IMR-90 (cell line): Measurements from ENCODE around the gene LAMB1. TPM values are rescaled to one million over a fixed set of nuclear protein-coding genes. Genes with fewer than 3 reads are reported as not detected.

Experiments used
- ATAC-seq: fragments of 200-7000 bp; cut with Tn5 transposase; 2 replicates; pipeline ENCODE4 v1.9.1; 2020; ENCODE audit warnings: low read depth, mild to moderate bottlenecking, moderate library complexity
- BruUV-seq: library from RNA; stranded (reverse); fragments of 400-500 nt; replicated peaks from 2 replicates; lab custom pipeline; 2021; lab: Mats Ljungman, UMichigan
- CTCF ChIA-PET: fragments of 300-600 bp; formaldehyde crosslinking; extraction: SDS; loops from one replicate; lab custom pipeline; 2021; ENCODE audit warnings: antibody characterized with exemption; lab: Yijun Ruan, JAX
- POLR2A ChIA-PET: fragments of 300-600 bp; sonication (Branson Sonifier 250); formaldehyde crosslinking; loops from one replicate; lab custom pipeline; 2022; ENCODE audit warnings: antibody characterized with exemption; ENCODE audit not compliant: unreplicated experiment; lab: Charles Lee
- DNase-seq: peaks from one replicate; pipeline ENCODE4 v3.0.0; 2013
- H2AFZ ChIP-seq: replicated peaks from 2 replicates; pipeline ENCODE3; 2013; ENCODE audit warnings: low read length, mild to moderate bottlenecking; ENCODE audit not compliant: poor library complexity
- H2AK5ac ChIP-seq: 2 replicates; pipeline ENCODE4 v1.6.1; 2013; ENCODE audit warnings: low read depth, low read length, inconsistent platforms
- H2AK9ac ChIP-seq: replicated peaks from 2 replicates; pipeline ENCODE3; 2013; ENCODE audit warnings: mild to moderate bottlenecking, low read depth, low read length, moderate library complexity; ENCODE audit not compliant: poor library complexity
- H2BK120ac ChIP-seq: 2 replicates; pipeline ENCODE4 v1.6.1; 2013; ENCODE audit warnings: low read depth, low read length, inconsistent platforms
- H2BK15ac ChIP-seq: 3 replicates; pipeline ENCODE4 v1.6.1; 2013; ENCODE audit warnings: low read depth, low read length, inconsistent platforms
- H2BK20ac ChIP-seq: 2 replicates; pipeline ENCODE4 v1.6.1; 2013; ENCODE audit warnings: low read depth, mild to moderate bottlenecking, inconsistent platforms, low read length, moderate library complexity
- H2BK5ac ChIP-seq: 2 replicates; pipeline ENCODE4 v1.6.1; 2013; ENCODE audit warnings: mild to moderate bottlenecking, low read depth, low read length, inconsistent platforms; ENCODE audit not compliant: poor library complexity, severe bottlenecking
- H3K14ac ChIP-seq: replicated peaks from 2 replicates; pipeline ENCODE4 v1.6.1; 2013; ENCODE audit warnings: low read depth, low read length, inconsistent platforms
- H3K18ac ChIP-seq: 2 replicates; pipeline ENCODE4 v1.6.1; 2013; ENCODE audit warnings: low read depth, low read length, control low read depth
- H3K23ac ChIP-seq: 2 replicates; pipeline ENCODE4 v1.6.1; 2013; ENCODE audit warnings: low read depth, low read length, inconsistent platforms
- H3K27ac ChIP-seq: 2 replicates; pipeline ENCODE4 v1.5.1; 2013; ENCODE audit warnings: mild to moderate bottlenecking, control low read depth, low read length; ENCODE audit not compliant: insufficient read depth
- H3K27me3 ChIP-seq: 2 replicates; pipeline ENCODE4 v1.6.1; 2013; ENCODE audit warnings: low read length; ENCODE audit not compliant: control insufficient read depth, insufficient read depth
- H3K36me3 ChIP-seq: 2 replicates; pipeline ENCODE4 v1.6.1; 2013; ENCODE audit warnings: low read length, mixed read lengths; ENCODE audit not compliant: control insufficient read depth, insufficient read depth
- H3K4ac ChIP-seq: 2 replicates; pipeline ENCODE4 v1.6.1; 2013; ENCODE audit warnings: low read depth, low read length, inconsistent platforms
- H3K4me1 ChIP-seq: 2 replicates; pipeline ENCODE4 v1.6.1; 2013; ENCODE audit warnings: low read length, mixed read lengths; ENCODE audit not compliant: control insufficient read depth, insufficient read depth
- H3K4me2 ChIP-seq: 2 replicates; pipeline ENCODE4 v1.6.1; 2013; ENCODE audit warnings: low read depth, mild to moderate bottlenecking, control low read depth, low read length, moderate library complexity
- H3K4me3 ChIP-seq: 2 replicates; pipeline ENCODE4 v1.5.1; 2013; ENCODE audit warnings: low read depth, mild to moderate bottlenecking, control low read depth, low read length, moderate library complexity; ENCODE audit not compliant: insufficient read depth
- H3K56ac ChIP-seq: 2 replicates; pipeline ENCODE4 v1.6.1; 2013; ENCODE audit warnings: low read length, inconsistent platforms; ENCODE audit not compliant: insufficient read depth; ENCODE audit errors: extremely low read depth
- H3K79me1 ChIP-seq, 2 experiments: 2 replicates each; pipeline ENCODE4 v1.6.1; 2013; ENCODE audit warnings: low read length in 2 of 2, inconsistent platforms in 1 of 2, low read depth in 1 of 2
- H3K9ac ChIP-seq: 2 replicates; pipeline ENCODE4 v1.6.1; 2013; ENCODE audit warnings: low read depth, low read length, control low read depth
- H3K9me1 ChIP-seq: 2 replicates; pipeline ENCODE4 v1.6.1; 2013; ENCODE audit warnings: low read length, inconsistent platforms; ENCODE audit not compliant: insufficient read depth
- H3K9me3 ChIP-seq: 2 replicates; pipeline ENCODE4 v1.6.1; 2013; ENCODE audit warnings: low read length; ENCODE audit not compliant: control insufficient read depth, insufficient read depth
- H4K20me1 ChIP-seq: 2 replicates; pipeline ENCODE4 v1.6.1; 2013; ENCODE audit warnings: low read length, inconsistent platforms; ENCODE audit not compliant: insufficient read depth
- H4K5ac ChIP-seq: 2 replicates; pipeline ENCODE4 v1.6.1; 2013; ENCODE audit warnings: mild to moderate bottlenecking, low read depth, low read length, control low read depth
- H4K8ac ChIP-seq, 2 experiments: 2 replicates each; pipeline ENCODE4 v1.6.1; 2013; ENCODE audit warnings: low read depth in 2 of 2, low read length in 2 of 2, control low read depth in 1 of 2, inconsistent platforms in 1 of 2
- H4K91ac ChIP-seq: 2 replicates; pipeline ENCODE4 v1.6.1; 2013; ENCODE audit warnings: low read depth, low read length, inconsistent platforms; ENCODE audit not compliant: insufficient read depth
- CEBPB ChIP-seq: IDR thresholded peaks from 2 replicates; pipeline ENCODE4 v1.6.1; 2012; ENCODE audit warnings: low read depth, low read length, improper control_type of control experiment
- FOS ChIP-seq: fragments of 150-350 bp; IDR thresholded peaks from 2 replicates; pipeline ENCODE4 v1.6.1; 2016; ENCODE audit warnings: low read depth, low read length
- MAFK ChIP-seq: IDR thresholded peaks from 2 replicates; pipeline ENCODE4 v1.6.1; 2012; ENCODE audit warnings: low read depth, low read length, improper control_type of control experiment
- MAZ ChIP-seq: IDR thresholded peaks from 2 replicates; pipeline ENCODE4 v1.6.1; 2012; ENCODE audit warnings: low read depth, mild to moderate bottlenecking, low read length, improper control_type of control experiment, moderate library complexity, borderline replicate concordance
- NFE2L2 ChIP-seq: fragments of 150-350 bp; IDR thresholded peaks from 2 replicates; pipeline ENCODE4 v1.6.1; 2016; ENCODE audit warnings: low read depth, mild to moderate bottlenecking, low read length
- RAD21 ChIP-seq: IDR thresholded peaks from 2 replicates; pipeline ENCODE4 v1.6.1; 2012; ENCODE audit warnings: low read length, improper control_type of control experiment
- RCOR1 ChIP-seq: IDR thresholded peaks from 2 replicates; pipeline ENCODE4 v1.6.1; 2012; ENCODE audit warnings: mild to moderate bottlenecking, low read length, improper control_type of control experiment; ENCODE audit not compliant: insufficient replicate concordance
- RFX5 ChIP-seq: IDR thresholded peaks from 2 replicates; pipeline ENCODE4 v1.8.0; 2012; ENCODE audit warnings: low read depth, mild to moderate bottlenecking, low read length, moderate library complexity
- SMC3 ChIP-seq: fragments of 150-350 bp; IDR thresholded peaks from 2 replicates; pipeline ENCODE4 v1.6.1; 2016; ENCODE audit warnings: low read depth, mild to moderate bottlenecking, antibody characterized with exemption, low read length, moderate library complexity
- WGBS, 2 experiments: methylation state at CpG; one replicate each; pipeline versions ENCODE4 v1.1.5 to v1.1.7; 2013; ENCODE audit warnings: missing lambda C conversion rate in 2 of 2; ENCODE audit not compliant: insufficient read length in 1 of 2; ENCODE audit errors: extremely low coverage in 2 of 2; 5-methylcytosine and 5-hydroxymethylcytosine counted together
- dilution Hi-C: fragments of 300-500 bp; cut with HindIII; formaldehyde crosslinking; loops from one replicate; pipeline ENCODE4 v1.14.3; 2018; ENCODE audit warnings: low sequenced_read_pairs; ENCODE audit not compliant: unreplicated experiment
- in situ Hi-C: fragments of 300-500 bp; cut with MboI; formaldehyde crosslinking; loops from 3 replicates; pipeline ENCODE4 v1.14.3; 2019; ENCODE audit warnings: low sequenced_read_pairs, inconsistent platforms, mixed read lengths
- intact Hi-C: fragments of 100-400 bp; cut with micrococcal nuclease; formaldehyde crosslinking; loops from 2 replicates; pipeline ENCODE4 v1.10.0; 2022
- polyA plus RNA-seq, 3 experiments: library from polyadenylated mRNA; depleted of rRNA; stranded (reverse); fragments of >200 nt; gene quantifications; 2 replicates each; pipeline ENCODE4 v1.2.3, GENCODE V29; 2012; ENCODE audit warnings: low replicate concordance in 1 of 3
- total RNA-seq: library from RNA; depleted of rRNA; stranded (reverse); fragments of >200 nt; gene quantifications from 2 replicates; pipeline ENCODE4 v1.2.3, GENCODE V29; 2012

LAMB1 gene
- total and polyA plus RNA-seq, 2 of the 4 experiments (the other 2 are of a cell fraction): 114 to 117 TPM

DNA sequence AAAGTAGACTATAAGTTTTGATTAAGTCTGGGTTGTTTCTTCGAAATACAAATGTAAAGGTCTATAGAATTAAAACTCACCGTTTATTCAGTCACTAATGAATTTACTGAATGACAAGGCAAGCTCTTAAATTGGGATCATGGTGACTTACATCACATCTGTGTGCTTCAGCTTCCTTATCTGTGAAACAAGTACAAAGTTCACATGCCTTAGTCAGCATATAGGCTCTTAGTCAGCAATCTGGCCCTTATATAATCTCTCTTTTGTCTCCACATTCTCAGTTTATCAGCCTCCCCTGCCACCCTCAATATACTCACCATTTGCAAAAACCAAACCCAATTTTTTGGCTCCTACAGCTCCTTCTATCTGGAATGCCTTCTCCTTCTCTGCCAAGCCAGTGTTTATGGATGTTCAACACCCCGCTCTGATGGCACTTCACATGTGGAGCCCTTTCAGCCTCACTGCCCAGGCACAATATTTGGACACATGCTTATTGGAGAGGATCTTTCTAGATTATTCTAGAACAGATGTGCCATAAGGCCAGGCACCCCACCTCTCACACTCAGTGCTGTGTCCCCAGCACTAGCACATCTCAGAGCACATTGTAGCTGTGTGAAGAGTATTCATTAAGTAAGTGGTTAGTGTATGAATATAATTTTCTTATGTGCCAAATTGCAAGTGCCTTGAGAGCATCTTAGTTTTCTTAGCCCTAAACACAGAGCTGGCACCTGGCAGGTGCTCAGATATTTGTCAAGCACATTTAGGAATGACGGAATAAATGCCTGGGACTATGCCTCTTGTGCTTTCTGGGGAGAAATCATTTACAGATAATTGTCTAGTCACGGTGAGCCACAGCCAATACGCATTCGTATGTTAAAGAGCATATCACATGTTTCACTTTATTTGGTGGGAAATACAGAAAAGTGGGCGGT is 9.8 kb upstream of the LAMB1 start:
- no peak overlapping the region for H4K8ac ChIP-seq
- no peak overlapping the region for H3K4me3 ChIP-seq
- H3K9me1 ChIP-seq: peaks cover 12% of the 10 kb centered on the region; the same call in 1 of the 2 replicates
- no peak overlapping the region for H2AFZ ChIP-seq
- H3K9me3 ChIP-seq: no peaks in the 10 kb centered on the region
- no peaks in the 10 kb centered on the region for H3K79me1 ChIP-seq
- no peak overlapping the region for H4K5ac ChIP-seq
- BruUV-seq: no TSS peak
- no peak overlapping the region for H2BK20ac ChIP-seq
- intact Hi-C loops: loop anchor here (5.0 kb wide), 1 partner anchor 120 kb away; the partner anchor contains the start of gene LAMB4
- ChIA-PET POLR2A (interaction anchor here (1.4 kb wide), 1 partner anchor 10 kb away, joined by 4 read pairs; no protein-coding TSS in a partner anchor), CTCF (no interaction called here)
- no peak overlapping the region for H3K23ac ChIP-seq
- no peak overlapping the region for H3K9ac ChIP-seq
- H3K56ac ChIP-seq: no peak overlapping the region
- H3K14ac ChIP-seq: 0 out of 2 replicates have a peak overlapping the region, but pooled peaks have one; percentile 12
- peak overlapping the region; percentile 6; the same call in 1 of the 2 replicates for H2AK5ac ChIP-seq
- ATAC-seq: no peak
- no peak for TF ChIP-seq RCOR1
- 0 out of 2 replicates have a peak, but pooled peaks have one; percentile 10 for TF ChIP-seq FOS
- no peak for TF ChIP-seq MAZ
- TF ChIP-seq MAFK: peak; percentile 94
- TF ChIP-seq SMC3: no peak
- 0 out of 2 replicates have a peak, but pooled peaks have one; percentile 6 for TF ChIP-seq RFX5
- 0 out of 2 replicates have a peak, but pooled peaks have one; percentile 5 for TF ChIP-seq NFE2L2
- TF ChIP-seq RAD21: no peak
- no peak for TF ChIP-seq CEBPB
- H4K20me1 ChIP-seq: no peaks in the 10 kb centered on the region; the same call in 1 of the 2 replicates
- peak overlapping the region; percentile 56; the same call in 2 of the 3 replicates for H2BK15ac ChIP-seq
- H3K4me2 ChIP-seq: no peak overlapping the region
- dilution Hi-C loops: loop anchor here (25.0 kb wide), 1 partner anchor 125 kb away; the partner anchor contains the start of gene LAMB4
- H3K27me3 ChIP-seq: no peaks in the 10 kb centered on the region
- H3K18ac ChIP-seq: 0 out of 2 replicates have a peak overlapping the region, but pooled peaks have one; percentile 1
- H3K36me3 ChIP-seq: no peaks in the 10 kb centered on the region
- peak overlapping the region; percentile 25; the same call in 1 of the 2 replicates for H4K91ac ChIP-seq
- H3K27ac ChIP-seq: no peak overlapping the region
- no peak overlapping the region for H2BK5ac ChIP-seq
- H3K4me1 ChIP-seq: peaks cover 13% of the 10 kb centered on the region
- H3K4ac ChIP-seq: peak overlapping the region; percentile 55
- peak; percentile 79 for DNase-seq
- in situ Hi-C loops: no loop called here
- no peak overlapping the region for H2AK9ac ChIP-seq
- H2BK120ac ChIP-seq: peak overlapping the region; percentile 45
- 100% methylated on average over 1 of the region's 8 CpGs; no CpG with 5 or more reads in 1 of the 2 experiments for WGBS, 2 experiments
